Measurements from ENCODE around the gene CACNA1S. TPM values are rescaled to one million over a fixed set of nuclear protein-coding genes. Genes with fewer than 3 reads are reported as not detected.

The CACNA1S gene
- total and polyA plus RNA-seq, 2 of the 4 experiments (the other 2 are of a cell fraction), result not detected

DNA sequence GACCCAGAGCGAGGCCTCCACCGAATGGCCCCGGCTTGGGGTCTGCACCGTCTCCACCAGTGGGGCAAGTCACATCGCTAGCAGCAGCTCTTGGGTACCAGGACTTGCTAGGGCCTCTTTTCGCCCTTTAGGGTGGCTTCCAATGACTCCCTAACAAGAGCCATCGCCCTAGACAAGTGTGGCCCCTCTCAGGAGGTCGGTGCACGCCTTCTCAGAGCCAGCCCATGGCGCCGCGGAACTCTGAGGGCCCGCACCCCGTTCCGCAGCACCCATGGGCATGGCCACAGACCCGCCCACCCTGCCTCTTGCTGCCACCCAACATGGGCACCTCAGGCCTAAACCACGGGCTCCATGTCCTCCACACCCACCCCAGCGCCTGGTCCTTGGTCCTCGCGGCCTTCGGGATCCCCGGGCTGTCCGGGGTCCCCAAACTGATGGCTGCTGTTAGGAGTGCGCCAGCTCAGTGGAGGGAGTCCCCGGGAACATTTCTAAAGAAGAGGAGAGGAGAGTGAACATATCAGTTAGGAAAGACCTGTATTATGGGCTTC, 3.2 kb upstream of the CACNA1S start:
- in situ Hi-C loops (cut with MboI; ENCODE audit: low sequenced_read_pairs), result no loop called here
- DNase-seq, result no peak
- Histone ChIP-seq H4K91ac (ENCODE audit: insufficient read depth, low read depth, low read length) (no peak overlapping the region), H3K4me2 (ENCODE audit: low read depth, low read length) (no peak overlapping the region), H3K27me3 (ENCODE audit: control insufficient read depth, insufficient read depth, low read length) (peaks cover 52% of the 10 kb centered on the region), H4K8ac (ENCODE audit: low read depth in 2 of 2, low read length in 2 of 2) (no peak overlapping the region), H3K27ac (ENCODE audit: insufficient read depth, low read length) (no peak overlapping the region), H2BK5ac (ENCODE audit: low read depth, low read length, poor library complexity, severe bottlenecking) (no peak overlapping the region), H4K5ac (ENCODE audit: low read depth, low read length) (no peak overlapping the region), H3K14ac (replicated peaks; ENCODE audit: low read depth, low read length) (no peak overlapping the region), H3K79me1 (ENCODE audit: low read depth in 1 of 2, low read length in 2 of 2) (no peaks in the 10 kb centered on the region), H4K20me1 (ENCODE audit: insufficient read depth, low read length) (no peaks in the 10 kb centered on the region), H2BK20ac (ENCODE audit: low read depth, low read length) (no peak overlapping the region), H2AK9ac (replicated peaks; ENCODE audit: low read depth, low read length, poor library complexity) (no peak overlapping the region), H2AK5ac (ENCODE audit: low read depth, low read length) (no peak overlapping the region), H3K23ac (ENCODE audit: low read depth, low read length) (no peak overlapping the region), H2BK15ac (ENCODE audit: low read depth, low read length) (no peak overlapping the region), H3K9me3 (ENCODE audit: control insufficient read depth, insufficient read depth, low read length) (no peaks in the 10 kb centered on the region), H3K4me3 (ENCODE audit: insufficient read depth, low read depth, low read length) (no peak overlapping the region), H3K4me1 (ENCODE audit: control insufficient read depth, insufficient read depth, low read length) (peaks cover 2% of the 10 kb centered on the region; the same call in 1 of the 2 replicates), H2BK120ac (ENCODE audit: low read depth, low read length) (no peak overlapping the region), H3K56ac (ENCODE audit: extremely low read depth, insufficient read depth, low read length) (no peak overlapping the region), H2AFZ (replicated peaks; ENCODE audit: low read length, poor library complexity) (no peak overlapping the region), H3K36me3 (ENCODE audit: control insufficient read depth, insufficient read depth, low read length) (no peaks in the 10 kb centered on the region), H3K9me1 (ENCODE audit: insufficient read depth, low read length) (no peaks in the 10 kb centered on the region), H3K18ac (ENCODE audit: low read depth, low read length) (no peak overlapping the region), H3K9ac (ENCODE audit: low read depth, low read length) (no peak overlapping the region), H3K4ac (ENCODE audit: low read depth, low read length) (no peak overlapping the region)
- BruUV-seq (replicated peaks), result no TSS peak
- dilution Hi-C loops (cut with HindIII; ENCODE audit: low sequenced_read_pairs, unreplicated experiment), result no loop called here
- WGBS, 2 experiments (ENCODE audit: extremely low coverage in 2 of 2, insufficient read length in 1 of 2), result 100% methylated on average over 3 of the region's 25 CpGs; no CpG with 5 or more reads in 1 of the 2 experiments
- TF ChIP-seq, protein P1, sequence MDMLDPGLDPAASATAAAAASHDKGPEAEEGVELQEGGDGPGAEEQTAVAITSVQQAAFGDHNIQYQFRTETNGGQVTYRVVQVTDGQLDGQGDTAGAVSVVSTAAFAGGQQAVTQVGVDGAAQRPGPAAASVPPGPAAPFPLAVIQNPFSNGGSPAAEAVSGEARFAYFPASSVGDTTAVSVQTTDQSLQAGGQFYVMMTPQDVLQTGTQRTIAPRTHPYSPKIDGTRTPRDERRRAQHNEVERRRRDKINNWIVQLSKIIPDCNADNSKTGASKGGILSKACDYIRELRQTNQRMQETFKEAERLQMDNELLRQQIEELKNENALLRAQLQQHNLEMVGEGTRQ (IDR thresholded peaks at IDR 0.05; ENCODE audit: low read depth, low read length), result no peak
- no peak for TF ChIP-seq SMC3 (IDR thresholded peaks at IDR 0.05; ENCODE audit: low read depth, low read length)
- intact Hi-C loops (cut with micrococcal nuclease), result loop anchor here (2.0 kb wide), 1 partner anchor 493 kb away; no protein-coding TSS in a partner anchor
- ChIA-PET POLR2A (ENCODE audit: unreplicated experiment) (no interaction called here), CTCF (interaction anchor here (2.6 kb wide), 1 partner anchor 29 kb away, joined by 7 read pairs; no protein-coding TSS in a partner anchor)
- ATAC-seq (ENCODE audit: low read depth), result no peak

All from IMR-90 (cell line).